ENCODE measurements around the gene ELMO1. TPM values are rescaled to one million over a fixed set of nuclear protein-coding genes. Genes with fewer than 3 reads are reported as not detected.
A peak's percentile ranks its signal among the peaks of the same experiment; 100 is the strongest.

Gene ELMO1
- total RNA-seq, 1 experiment from 2014 or later = not detected

DNA sequence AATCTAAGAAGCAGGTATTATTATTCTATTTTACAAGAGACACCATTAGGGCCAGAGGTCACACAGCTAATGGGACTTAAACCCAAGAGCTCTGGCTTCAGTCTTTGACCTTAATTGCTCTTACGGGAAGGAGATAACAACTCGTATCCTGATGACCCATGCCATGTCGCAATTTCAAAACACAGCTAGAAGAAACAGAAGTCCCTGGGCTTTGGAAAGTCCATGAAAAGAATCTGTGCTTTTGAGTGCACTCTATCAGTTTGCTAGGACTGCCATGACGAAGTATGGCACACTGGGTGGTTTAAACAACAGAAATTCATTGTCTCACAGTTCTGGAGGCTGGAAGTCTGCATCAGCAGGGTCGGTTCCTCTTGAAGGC is 476.5 kb downstream of the ELMO1 start:
- Histone ChIP-seq H3K4me3 (no peak overlapping the region), H3K9me3 (no peaks in the 10 kb centered on the region), H3K36me3 (no peaks in the 10 kb centered on the region), H3K27me3 (no peaks in the 10 kb centered on the region)
- no peak for DNase-seq

DNA sequence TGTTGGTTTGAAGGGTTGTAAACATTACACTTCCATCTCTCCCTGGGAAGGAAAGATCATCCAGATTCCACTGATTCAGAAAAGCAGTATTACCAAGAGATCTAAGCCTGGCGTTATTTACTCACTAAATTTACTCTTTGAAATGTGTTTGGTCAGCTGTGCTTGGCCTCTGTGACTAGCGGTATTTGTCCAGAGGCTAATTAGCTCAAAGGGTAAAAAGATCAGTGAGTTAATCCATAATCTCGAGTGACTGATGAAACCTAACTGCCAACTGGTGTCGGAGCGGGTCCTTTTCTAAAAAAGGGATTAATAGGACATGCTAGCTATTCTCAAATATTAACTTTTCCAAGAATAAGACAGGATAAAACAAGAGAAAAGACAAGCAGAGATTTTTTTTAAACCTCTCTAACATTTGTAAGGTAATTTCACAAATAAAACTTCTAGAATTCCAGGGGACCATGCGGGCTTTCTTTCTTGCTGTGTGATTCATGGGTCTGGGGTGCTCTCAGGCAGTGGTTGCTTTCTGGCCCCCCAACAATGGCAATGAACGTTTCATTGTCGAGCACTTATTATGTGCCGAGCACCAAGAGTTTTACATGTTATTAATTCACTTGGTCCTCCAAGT is 477.0 kb downstream of the ELMO1 start:
- H3K36me3 ChIP-seq = no peaks in the 10 kb centered on the region
- no peak overlapping the region for H3K4me3 ChIP-seq
- DNase-seq = no peak
- no peaks in the 10 kb centered on the region for H3K9me3 ChIP-seq
- H3K27me3 ChIP-seq = no peaks in the 10 kb centered on the region

DNA sequence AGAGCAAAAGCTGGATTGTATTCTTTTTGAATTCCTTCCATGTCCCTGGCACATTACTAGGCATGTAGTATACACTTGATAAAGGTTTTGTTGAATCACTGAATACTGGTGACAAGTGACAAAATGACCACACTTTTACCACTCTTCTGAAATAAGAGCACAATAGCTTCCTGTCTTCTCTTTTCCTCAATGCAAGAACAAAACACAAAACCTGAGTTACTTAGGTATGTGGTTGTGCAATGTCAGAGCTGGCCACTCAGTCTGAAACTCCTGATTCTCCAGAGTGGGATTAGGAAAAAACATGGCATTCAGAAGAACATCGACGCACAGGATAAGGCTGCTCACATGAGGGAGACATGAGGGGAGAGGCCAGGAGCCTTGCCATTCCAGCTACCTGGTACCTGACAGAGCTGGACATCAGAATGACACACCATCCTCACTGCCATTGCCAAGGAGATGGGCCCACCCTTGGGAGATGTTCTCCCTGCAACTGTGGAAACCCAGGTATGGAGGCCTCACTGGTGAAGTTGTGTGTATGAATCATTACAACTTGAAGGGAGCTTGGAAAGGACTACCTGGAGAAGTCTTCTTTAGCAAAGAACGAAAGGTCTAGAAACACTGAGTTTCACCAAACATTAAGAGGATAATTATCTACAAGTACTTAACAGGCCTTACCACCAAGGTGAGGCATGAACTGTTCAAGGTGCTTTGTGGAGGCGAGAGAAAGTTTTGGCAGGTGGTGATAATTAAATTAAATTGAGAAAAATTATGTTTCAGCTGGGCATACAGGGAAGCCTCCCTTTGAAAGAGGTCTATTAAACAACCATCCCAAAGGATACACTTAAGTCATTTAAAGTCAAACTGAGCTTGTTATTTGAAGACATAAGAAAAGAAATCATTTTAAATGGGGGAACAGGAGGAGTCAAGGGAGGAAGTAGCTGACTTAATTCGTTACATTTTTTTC is 477.8 kb downstream of the ELMO1 start:
- Histone ChIP-seq H3K4me3 (no peak overlapping the region), H3K27me3 (no peaks in the 10 kb centered on the region), H3K36me3 (no peaks in the 10 kb centered on the region), H3K9me3 (no peaks in the 10 kb centered on the region)
- DNase-seq = no peak

DNA sequence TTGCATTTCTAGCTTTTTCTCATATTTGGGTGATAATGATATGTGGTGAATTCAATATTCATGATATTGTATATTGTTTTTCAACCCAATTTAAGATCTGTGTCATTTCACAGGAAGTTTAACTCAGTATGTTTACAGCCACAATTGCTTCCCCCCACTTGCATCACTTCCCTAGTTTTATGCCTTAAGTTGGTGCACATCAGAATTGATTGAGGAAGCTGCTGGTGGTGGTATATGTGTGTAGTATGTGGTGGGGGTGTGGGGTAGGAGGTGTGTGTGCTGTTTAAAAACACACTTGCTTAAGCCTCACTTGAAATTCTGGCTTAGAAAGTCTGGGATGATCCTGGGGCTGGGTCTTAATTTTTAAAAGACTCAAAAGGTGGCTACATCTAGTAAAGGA is 479.3 kb downstream of the ELMO1 start:
- no peaks in the 10 kb centered on the region for H3K36me3 ChIP-seq
- no peaks in the 10 kb centered on the region for H3K9me3 ChIP-seq
- H3K27me3 ChIP-seq = no peaks in the 10 kb centered on the region
- H3K4me3 ChIP-seq = no peak overlapping the region
- no peak for DNase-seq

DNA sequence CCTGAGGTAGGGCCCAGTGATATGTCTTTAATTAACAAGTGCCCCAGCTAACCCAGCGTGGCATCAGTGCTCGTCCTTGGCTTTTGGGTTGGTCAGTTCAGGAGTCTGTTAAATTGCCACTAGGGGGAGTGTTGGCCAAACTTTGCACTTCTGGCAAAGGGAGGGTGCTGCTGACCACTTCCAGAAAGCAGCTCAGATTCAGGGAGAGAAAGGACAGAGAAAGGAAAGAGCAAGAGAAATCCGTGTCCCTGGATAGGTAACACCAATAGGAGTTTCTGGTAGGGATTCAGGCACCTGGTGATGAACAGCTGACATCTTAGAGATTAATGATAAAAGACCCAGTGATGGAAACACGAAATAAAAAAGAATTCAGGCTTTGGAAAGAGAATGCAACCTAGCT is 481.3 kb downstream of the ELMO1 start:
- H3K36me3 ChIP-seq = no peaks in the 10 kb centered on the region
- peak; percentile 43 for DNase-seq

DNA sequence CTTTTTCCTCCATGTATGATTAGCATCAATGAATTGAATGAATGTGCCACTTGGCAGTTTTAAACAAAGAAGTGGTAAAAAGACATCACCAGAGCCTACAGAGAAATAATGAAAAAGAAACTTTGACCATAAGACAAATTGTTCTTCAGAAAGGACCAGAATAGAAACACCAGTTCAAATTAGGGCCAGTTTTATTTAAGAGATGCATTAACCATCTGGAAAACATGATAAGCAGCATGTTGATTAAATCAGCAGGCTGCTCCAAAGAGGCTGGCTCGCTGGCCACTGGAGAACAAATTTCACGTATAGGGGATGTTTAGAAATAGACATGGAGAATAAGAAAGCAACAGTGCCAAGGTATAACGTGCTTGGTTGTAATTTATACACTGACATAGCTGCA is 482.0 kb downstream of the ELMO1 start:
- Histone ChIP-seq H3K9me3 (no peaks in the 10 kb centered on the region), H3K27me3 (no peaks in the 10 kb centered on the region), H3K4me3 (no peak overlapping the region), H3K36me3 (no peaks in the 10 kb centered on the region)
- DNase-seq = no peak

More for the DNA sequence above, 481.3 kb downstream of the ELMO1 start:
- no peak overlapping the region for H3K4me3 ChIP-seq
- no peaks in the 10 kb centered on the region for H3K27me3 ChIP-seq
- no peaks in the 10 kb centered on the region for H3K9me3 ChIP-seq

DNA sequence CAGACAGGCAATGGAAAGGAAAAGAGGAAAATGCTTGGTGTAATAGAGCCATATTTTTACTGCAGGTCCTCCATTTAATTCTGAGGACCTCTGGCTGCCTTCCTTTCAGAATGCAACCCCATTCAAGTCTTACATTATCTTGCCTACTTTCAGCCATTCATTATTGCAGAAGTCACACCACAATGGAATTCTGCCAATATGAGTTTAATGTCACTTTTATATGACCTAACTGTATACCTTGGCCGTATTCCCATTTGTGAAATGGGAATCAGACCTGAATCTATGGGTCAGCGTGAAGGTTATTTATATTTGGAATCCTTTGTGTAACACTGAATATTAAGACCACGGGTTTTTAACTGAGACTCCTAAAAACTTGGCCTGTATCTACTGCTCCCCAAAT is 482.6 kb downstream of the ELMO1 start:
- H3K36me3 ChIP-seq = no peaks in the 10 kb centered on the region
- H3K4me3 ChIP-seq = no peak overlapping the region
- no peak for DNase-seq
- H3K27me3 ChIP-seq = no peaks in the 10 kb centered on the region
- H3K9me3 ChIP-seq = no peaks in the 10 kb centered on the region

DNA sequence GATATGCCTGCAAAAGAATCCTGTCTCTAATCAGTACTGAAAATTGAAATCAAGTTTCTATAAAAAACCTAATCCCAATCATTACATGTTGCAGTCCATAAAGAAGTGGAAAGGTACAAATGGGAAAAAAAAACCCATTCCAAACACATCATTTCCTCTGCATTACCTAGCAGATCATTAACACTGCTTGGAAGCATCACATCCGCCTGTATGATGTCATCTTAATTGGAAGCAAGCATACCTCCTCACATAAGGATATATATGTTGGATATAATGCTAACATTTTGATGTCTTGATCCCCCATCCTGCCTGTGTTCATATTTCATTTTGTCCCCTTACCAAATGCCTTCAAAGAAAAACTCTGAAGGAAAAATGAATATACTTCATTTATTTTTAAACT is 483.0 kb downstream of the ELMO1 start:
- H3K4me3 ChIP-seq = no peak overlapping the region
- no peaks in the 10 kb centered on the region for H3K27me3 ChIP-seq
- no peaks in the 10 kb centered on the region for H3K9me3 ChIP-seq
- no peaks in the 10 kb centered on the region for H3K36me3 ChIP-seq
- no peak for DNase-seq

DNA sequence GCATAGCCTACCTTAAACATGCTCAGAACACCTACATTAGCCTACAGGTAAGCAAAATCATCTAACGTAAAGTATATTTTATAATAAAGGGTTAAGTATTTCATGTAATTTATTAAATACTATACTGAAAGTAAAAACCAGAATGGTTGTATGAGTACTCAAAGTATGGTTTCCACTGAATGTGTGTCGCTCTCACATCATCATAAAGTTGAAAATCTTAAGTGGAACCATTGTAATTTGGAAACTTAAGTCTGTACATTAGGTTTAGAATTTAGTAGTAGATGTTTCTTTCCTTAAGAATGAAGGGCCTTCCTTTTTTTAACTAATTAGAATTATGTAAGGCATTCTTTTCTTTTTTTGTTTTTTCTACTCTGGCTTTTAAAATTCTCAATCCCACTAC is 484.4 kb downstream of the ELMO1 start:
- Histone ChIP-seq H3K9me3 (no peaks in the 10 kb centered on the region), H3K27me3 (no peaks in the 10 kb centered on the region), H3K4me3 (no peak overlapping the region), H3K36me3 (no peaks in the 10 kb centered on the region)
- no peak for DNase-seq

DNA sequence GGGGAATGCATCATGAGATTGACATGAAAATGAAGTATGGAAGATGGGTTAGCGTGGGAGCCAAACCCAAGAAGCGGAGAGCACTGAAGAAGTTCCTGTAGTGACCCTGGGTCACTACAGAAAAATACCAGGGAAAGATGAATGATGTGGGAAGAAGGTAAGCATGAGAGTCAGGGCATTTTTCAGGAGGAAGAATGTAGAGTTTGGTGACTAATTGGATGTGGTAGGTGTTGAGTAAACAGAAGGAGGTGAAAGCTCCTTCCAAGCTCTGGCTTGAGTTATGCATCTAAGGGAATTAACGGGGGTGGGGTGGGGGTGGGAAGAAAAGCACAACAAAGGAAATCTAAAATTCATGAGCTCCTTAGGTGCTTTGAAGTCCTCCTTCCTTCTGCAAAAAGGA is 486.3 kb downstream of the ELMO1 start:
- no peak for DNase-seq
- H3K4me3 ChIP-seq = no peak overlapping the region
- H3K27me3 ChIP-seq = no peaks in the 10 kb centered on the region
- H3K36me3 ChIP-seq = no peaks in the 10 kb centered on the region
- H3K9me3 ChIP-seq = no peaks in the 10 kb centered on the region

DNA sequence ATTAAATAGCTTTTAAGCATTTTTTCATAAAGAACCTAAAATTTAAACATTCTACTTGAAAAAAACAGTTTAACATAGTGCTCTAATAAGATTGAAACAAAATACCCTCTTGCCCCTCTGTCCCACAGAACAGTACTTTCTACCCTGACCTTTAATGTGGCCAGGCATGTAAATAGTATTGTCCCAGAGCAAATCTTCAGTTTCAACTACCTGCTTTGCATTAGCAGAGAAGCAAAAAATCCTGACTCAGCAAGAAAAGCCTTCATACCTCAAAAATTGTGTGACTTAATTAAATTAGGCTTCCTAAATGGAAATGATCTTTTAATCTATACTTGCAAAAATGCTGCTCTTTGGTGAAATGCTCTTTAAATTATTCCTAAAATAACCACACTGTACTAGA is 487.0 kb downstream of the ELMO1 start:
- DNase-seq = no peak
- Histone ChIP-seq H3K36me3 (no peaks in the 10 kb centered on the region), H3K4me3 (no peak overlapping the region), H3K27me3 (no peaks in the 10 kb centered on the region), H3K9me3 (no peaks in the 10 kb centered on the region)

DNA sequence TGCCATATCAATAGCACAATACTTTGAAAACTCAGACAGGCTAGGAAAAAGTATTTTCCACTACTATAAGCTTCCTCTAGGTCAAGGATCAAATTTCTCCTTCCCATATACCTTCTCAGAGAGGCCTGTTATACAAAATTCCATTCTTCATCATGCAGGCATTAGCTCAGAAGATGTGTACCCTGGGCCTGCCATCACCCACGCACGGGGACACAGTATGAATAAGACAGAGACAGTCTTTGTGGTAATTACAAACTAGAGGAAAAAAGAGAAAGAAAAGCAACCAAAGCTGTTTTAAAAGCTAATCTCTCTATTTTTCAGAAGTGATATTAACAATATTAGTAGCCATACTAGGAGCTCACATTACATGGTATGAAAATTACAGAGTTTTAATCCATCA is 487.6 kb downstream of the ELMO1 start:
- DNase-seq = no peak
- H3K4me3 ChIP-seq = no peak overlapping the region
- H3K9me3 ChIP-seq = no peaks in the 10 kb centered on the region
- H3K27me3 ChIP-seq = no peaks in the 10 kb centered on the region
- no peaks in the 10 kb centered on the region for H3K36me3 ChIP-seq

DNA sequence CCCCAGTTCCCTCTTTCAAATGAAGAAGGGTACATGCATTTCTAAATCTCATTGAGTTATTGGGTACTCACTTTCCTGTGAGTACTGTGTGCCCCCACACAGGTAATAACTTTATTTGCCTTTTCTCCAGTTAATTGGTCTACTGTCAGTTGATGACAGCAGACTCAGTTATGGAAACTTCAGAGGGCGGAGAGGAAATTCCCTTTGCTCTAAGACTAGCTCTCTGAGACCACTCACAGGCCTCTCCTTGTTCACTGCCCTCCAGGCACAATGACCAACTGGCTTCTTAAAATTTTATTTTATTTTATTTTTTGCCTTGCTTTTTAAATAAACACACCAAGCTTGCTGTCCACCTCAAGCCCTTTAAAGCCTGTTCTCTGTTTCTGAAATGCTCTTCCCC is 488.6 kb downstream of the ELMO1 start:
- no peak for DNase-seq
- no peaks in the 10 kb centered on the region for H3K27me3 ChIP-seq
- no peak overlapping the region for H3K4me3 ChIP-seq
- H3K36me3 ChIP-seq = no peaks in the 10 kb centered on the region
- H3K9me3 ChIP-seq = no peaks in the 10 kb centered on the region

DNA sequence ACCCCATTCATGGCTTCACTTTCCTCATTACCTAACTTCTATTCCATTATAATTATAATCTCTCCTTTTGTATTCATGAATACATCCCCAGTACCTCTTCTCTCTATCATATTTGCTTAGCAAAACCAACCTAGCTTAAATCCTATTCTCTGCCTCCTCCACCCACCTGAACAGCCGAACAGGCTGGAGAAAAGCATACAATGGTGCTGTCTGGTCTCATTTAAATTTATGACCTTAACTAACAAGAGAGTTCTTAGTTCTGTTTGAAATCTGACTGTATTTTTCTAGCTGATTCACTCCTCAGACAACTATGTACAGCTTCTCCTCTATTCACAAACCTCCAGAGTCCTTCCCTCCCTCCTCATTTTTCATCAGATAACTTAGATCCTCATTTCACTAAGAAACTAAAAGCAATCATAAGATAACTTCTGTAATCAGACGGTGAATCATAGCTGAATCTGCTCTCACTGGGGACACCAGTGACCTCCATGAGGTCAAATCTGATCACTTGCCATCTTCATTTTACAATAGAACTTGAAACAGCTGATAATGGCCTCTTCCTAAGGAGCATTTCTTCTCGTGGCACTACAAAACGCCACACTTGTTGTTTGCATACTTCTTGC is 490.4 kb downstream of the ELMO1 start:
- Histone ChIP-seq H3K27me3 (no peaks in the 10 kb centered on the region), H3K36me3 (no peaks in the 10 kb centered on the region), H3K4me3 (no peak overlapping the region), H3K9me3 (no peaks in the 10 kb centered on the region)
- DNase-seq = no peak

DNA sequence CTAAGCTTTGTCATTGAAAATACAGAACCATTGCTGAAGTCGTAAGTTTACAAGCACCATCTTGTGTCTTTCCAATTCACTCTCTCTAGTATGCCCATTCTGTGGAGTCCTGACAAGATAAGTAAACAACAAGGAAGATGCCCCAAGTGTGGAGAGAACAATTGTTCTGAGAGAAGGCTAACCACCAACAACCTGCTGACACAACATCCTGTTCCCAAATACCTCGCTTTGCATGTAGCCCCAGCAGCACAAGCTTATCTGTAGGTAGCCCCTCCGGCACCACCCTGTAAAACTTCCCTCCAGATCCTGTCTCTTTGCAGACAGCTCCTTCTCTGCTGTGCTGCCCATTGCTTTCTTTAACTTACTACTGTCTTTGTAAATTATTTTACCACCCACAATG is 491.0 kb downstream of the ELMO1 start:
- DNase-seq = no peak
- no peak overlapping the region for H3K4me3 ChIP-seq
- H3K9me3 ChIP-seq = no peaks in the 10 kb centered on the region
- H3K36me3 ChIP-seq = no peaks in the 10 kb centered on the region
- H3K27me3 ChIP-seq = no peaks in the 10 kb centered on the region

DNA sequence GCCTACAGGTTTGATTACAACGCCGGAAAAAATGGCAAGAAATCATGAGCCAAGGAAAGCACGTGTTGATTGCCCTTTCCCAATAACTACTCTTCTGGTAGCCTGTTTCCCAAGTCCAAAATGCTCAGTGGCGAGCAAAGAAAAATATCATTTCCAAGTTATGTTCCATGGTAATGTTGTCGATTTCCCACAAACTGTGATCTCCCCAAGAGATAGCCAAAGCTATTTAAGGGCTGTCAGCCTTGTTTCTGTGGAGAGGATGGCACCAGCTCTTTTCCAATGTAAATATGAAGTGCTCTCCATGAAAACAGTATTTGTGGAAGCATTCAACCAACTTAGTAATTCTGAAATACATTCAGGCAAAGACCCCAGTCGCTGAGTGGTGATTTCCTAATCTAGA is 491.9 kb downstream of the ELMO1 start:
- Histone ChIP-seq H3K36me3 (no peaks in the 10 kb centered on the region), H3K9me3 (no peaks in the 10 kb centered on the region), H3K27me3 (no peaks in the 10 kb centered on the region), H3K4me3 (no peak overlapping the region)
- no peak for DNase-seq

DNA sequence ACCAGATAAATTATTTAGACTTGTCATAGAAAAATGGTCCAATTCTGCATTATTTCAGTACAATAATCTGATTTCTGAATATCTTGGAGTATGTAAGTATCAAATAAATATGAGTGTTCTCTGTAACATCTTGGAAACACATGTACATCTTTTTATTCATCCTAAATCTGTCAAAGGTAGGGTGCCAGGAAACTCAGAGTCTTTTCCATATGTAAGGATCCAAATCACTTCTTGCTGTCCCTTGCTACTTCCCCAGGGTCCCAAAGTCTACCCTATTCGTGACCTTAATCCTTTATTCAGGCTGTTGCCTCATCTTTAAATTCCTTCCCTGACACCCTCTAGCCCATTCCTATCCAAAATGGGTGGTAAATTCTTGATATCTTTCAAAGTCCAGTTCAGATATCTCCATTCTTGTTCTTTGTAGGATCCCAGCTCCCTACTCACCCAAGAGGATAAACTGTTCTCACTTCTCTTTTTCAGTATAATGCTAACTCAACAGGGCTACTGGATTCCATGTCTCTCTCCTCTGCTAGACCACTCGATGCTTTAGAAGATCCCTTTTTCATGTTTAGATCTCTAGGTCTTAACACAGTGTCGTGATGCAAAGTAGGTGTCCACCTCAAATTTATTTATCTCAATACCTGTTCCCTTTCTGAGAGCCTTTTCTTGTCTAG is 493.1 kb downstream of the ELMO1 start:
- Histone ChIP-seq H3K27me3 (no peaks in the 10 kb centered on the region), H3K9me3 (no peaks in the 10 kb centered on the region), H3K36me3 (no peaks in the 10 kb centered on the region), H3K4me3 (no peak overlapping the region)
- no peak for DNase-seq
